ENCODE results near the gene FBXO27.
A peak's percentile ranks its signal among the peaks of the same experiment; 100 is the strongest.
"Not testable (repeated sequence)": the region's sequence is repeated elsewhere in the genome, so short reads cannot be mapped to it uniquely, and the experiment has no call there.

The FBXO27 gene, protein sequence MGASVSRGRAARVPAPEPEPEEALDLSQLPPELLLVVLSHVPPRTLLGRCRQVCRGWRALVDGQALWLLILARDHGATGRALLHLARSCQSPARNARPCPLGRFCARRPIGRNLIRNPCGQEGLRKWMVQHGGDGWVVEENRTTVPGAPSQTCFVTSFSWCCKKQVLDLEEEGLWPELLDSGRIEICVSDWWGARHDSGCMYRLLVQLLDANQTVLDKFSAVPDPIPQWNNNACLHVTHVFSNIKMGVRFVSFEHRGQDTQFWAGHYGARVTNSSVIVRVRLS

DNA sequence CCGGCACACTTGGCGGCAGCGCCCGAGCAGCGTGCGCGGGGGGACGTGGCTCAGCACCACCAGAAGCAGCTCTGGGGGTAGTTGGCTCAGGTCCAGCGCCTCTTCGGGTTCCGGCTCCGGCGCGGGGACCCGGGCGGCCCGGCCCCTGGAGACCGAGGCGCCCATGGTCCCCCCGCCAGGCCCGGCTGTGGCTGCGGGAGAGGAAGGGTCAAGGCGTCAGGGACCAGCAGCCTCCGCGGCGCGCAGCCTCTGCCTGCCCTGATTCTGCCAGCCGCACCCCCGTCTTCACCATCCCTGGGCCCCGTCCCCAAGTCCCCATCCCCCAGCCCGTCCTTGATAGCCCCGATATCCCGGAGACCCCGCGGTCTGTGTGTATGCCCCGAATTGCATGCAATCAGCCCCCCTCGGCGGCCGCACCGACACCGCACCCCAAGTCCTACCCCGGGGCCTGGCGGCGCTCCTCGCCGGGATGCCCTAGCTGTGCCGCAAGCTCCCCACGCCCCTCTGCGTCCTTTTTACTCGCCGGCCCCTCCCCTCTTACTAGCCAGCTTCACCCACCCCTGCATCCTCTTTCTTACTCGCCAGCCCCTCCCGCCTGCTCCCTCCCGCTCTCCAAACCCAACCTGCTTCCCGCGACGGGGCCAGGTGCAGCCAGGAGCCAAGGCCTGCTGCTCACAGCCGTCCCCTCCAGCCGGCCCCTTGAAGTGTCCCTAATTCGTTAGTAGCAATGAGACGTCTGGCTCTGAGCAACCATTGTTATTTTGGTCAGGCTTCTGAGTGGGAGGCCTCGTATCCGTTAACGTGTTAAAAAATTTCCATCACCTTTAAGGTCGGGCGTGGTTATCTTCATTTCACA is at the start of gene FBXO27:
FBXO27 (minus strand) TSS at position 487 of the 856 bp plus-strand sequence; CDS start at position 165, 322 bp downstream.
- Histone ChIP-seq H4K20me1 (no peaks in the 10 kb centered on the region; a peak in 1 of 22 replicates), H3K27me3 (peaks cover 16 to 29% (median 22%) of the 10 kb centered on the region in 11 experiments), H3K36me3 (no peaks in the 10 kb centered on the region), H3K4me1 (peaks cover 7 to 24% (median 17%) of the 10 kb centered on the region in 10 experiments), H3K4me2 (peak within 1 kb of the TSS; percentile 86 to 100 (median 93)), H3K9ac (peak within 1 kb of the TSS; percentile 33 to 72 (median 60); a peak in 20 of 22 replicates), H3K9me3 (replicated peaks in 1 of 11) (peaks cover 0 to 4% (median under 1%) of the 10 kb centered on the region in 11 experiments; a peak in 5 of 22 replicates), H3K4me3 (peak within 1 kb of the TSS; percentile 59 to 72 (median 67)), H3K27ac (peak within 1 kb of the TSS in 4 of 11 experiments; percentile 30 to 46 (median 38); a peak in 5 of 22 replicates)
- no peak for TF ChIP-seq Cebpa-rat (IDR thresholded peaks at IDR 0.05)

DNA sequence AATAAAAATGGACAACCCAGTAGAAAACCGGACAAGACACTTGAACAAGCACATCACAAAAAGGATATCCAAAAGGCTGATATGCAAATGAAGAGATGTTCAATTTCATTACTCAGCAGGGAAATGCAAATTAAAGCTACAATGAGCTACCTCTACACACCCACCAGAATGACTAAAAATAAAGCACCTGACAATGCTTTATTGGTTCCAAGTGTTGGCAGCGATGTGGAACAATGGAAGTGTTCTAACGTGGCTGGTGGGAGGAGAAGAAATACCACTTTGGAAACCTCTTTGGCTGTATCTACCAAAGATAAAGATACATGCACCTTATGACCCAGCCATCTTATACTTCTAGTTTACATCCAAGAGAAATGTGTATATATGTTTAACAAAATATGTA is 48.1 kb upstream of the FBXO27 start:
- H3K9me3 ChIP-seq (replicated peaks in 1 of 11): no peaks in the 10 kb centered on the region
- no peak for TF ChIP-seq Cebpa-rat (IDR thresholded peaks at IDR 0.05)
- H3K27me3 ChIP-seq: peaks cover 36 to 48% (median 44%) of the 10 kb centered on the region in 11 experiments
- H3K36me3 ChIP-seq: no peaks in the 10 kb centered on the region
- H3K9ac ChIP-seq: no peak overlapping the region
- no peak overlapping the region for H3K4me3 ChIP-seq
- peaks cover 0 to 10% (median 0%) of the 10 kb centered on the region in 11 experiments; a peak in 1 of 22 replicates for H4K20me1 ChIP-seq
- peaks cover 0 to 15% (median 9%) of the 10 kb centered on the region in 10 experiments; a peak in 11 of 20 replicates for H3K4me1 ChIP-seq
- no peak overlapping the region for H3K4me2 ChIP-seq
- no peak overlapping the region for H3K27ac ChIP-seq

DNA sequence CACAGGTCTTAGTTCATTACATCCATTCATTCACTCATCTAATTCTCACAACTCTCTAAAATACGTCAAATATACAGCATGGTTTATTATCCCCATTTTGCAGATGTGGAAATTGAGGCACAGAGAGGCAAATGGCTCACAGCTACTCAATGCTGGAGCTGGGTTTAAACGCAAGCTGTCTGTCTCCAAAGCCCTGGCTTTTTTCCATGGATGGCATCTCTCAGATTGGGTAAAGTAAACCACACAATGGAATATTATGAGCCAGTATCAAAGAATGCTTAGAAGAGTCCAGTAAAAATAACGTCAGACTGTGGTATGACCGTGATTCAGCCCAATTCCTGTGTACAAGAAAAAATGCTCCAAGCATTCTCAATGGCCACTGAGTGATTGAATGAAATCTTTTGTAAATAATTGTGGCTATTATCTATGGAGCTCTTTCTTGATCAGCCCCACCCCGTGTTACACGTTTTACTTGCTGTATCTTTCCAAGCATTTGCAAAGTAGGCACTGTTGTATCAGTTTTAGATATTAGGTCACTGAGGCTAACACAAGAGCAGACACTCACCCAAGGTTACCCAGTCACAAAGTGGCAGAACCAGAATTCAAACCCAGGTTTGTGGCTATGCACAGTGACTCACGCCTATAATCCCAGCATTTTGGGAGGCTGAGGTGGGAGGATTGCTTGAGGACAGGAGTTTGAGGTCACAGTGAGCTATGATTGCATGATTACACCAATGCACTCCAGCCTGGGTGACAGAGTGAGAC is 46.3 kb upstream of the FBXO27 start:
- no peaks in the 10 kb centered on the region for H3K9me3 ChIP-seq (replicated peaks in 1 of 11)
- H3K4me2 ChIP-seq: no peak overlapping the region
- no peaks in the 10 kb centered on the region for H3K36me3 ChIP-seq
- H3K4me1 ChIP-seq: peaks cover 10 to 26% (median 17%) of the 10 kb centered on the region in 10 experiments
- H3K27ac ChIP-seq: no peak overlapping the region
- no peak overlapping the region for H3K9ac ChIP-seq
- H3K27me3 ChIP-seq: peaks cover 18 to 30% (median 26%) of the 10 kb centered on the region in 11 experiments
- H3K4me3 ChIP-seq: no peak overlapping the region
- no peaks in the 10 kb centered on the region for H4K20me1 ChIP-seq
- TF ChIP-seq Cebpa-rat (IDR thresholded peaks at IDR 0.05): no peak

DNA sequence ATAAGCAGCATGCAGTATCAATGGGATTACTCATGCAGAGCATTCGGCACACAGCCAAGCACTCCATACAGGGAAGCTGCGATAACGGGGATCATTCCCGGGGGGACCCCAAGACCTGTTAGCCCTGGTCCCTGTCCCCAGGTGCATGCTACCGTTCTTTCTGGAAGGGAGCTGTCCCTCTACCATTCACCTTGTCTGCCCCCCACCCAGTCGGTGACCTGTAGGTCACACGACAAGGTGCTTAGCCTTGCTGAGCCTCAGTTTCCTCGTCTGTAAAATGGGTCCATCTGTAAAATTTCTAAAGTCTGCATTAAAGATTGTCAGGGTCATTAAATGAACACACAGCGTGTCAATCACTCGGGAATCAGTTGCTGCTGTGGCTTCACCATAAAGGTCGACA is 45.0 kb upstream of the FBXO27 start:
- Histone ChIP-seq H3K9ac (no peak overlapping the region), H3K9me3 (replicated peaks in 1 of 11) (no peaks in the 10 kb centered on the region), H4K20me1 (no peaks in the 10 kb centered on the region), H3K4me2 (no peak overlapping the region), H3K4me1 (peaks cover 16 to 34% (median 25%) of the 10 kb centered on the region in 10 experiments), H3K27ac (no peak overlapping the region), H3K4me3 (no peak overlapping the region), H3K27me3 (peaks cover 5 to 17% (median 13%) of the 10 kb centered on the region in 11 experiments), H3K36me3 (no peaks in the 10 kb centered on the region)
- TF ChIP-seq Cebpa-rat (IDR thresholded peaks at IDR 0.05): no peak

DNA sequence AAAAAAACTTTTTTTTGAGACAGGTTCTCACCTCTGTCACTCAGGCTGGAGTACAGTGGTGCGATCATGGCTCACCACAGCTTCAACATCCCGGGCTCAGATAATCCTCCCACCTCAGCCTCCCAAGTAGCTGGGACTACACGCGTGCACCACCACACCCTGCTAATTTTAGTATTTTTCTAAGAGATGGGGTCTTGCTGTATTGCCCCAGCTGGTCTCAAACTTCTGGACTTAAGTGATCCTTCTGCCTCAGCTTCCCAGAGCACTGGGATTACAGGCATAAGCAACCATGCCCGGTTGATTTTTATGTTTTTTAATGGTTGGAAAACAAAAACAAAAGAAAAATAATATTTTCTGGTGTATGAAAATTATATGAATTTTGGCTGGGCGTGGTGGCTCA is 42.6 kb upstream of the FBXO27 start:
- peaks cover 28 to 51% (median 39%) of the 10 kb centered on the region in 10 experiments for H3K4me1 ChIP-seq
- no peak overlapping the region for H3K4me3 ChIP-seq
- H4K20me1 ChIP-seq: no peaks in the 10 kb centered on the region
- H3K9ac ChIP-seq: no peak overlapping the region
- no peaks in the 10 kb centered on the region for H3K27me3 ChIP-seq
- H3K4me2 ChIP-seq: peak overlapping the region in 3 of 11 experiments; percentile 57 to 78 (median 61); a peak in 3 of 22 replicates
- H3K27ac ChIP-seq: peak overlapping the region in 3 of 11 experiments; percentile 68 to 79 (median 76); a peak in 5 of 22 replicates
- no peaks in the 10 kb centered on the region for H3K36me3 ChIP-seq
- TF ChIP-seq Cebpa-rat (IDR thresholded peaks at IDR 0.05): no peak
- no peaks in the 10 kb centered on the region for H3K9me3 ChIP-seq (replicated peaks in 1 of 11)

DNA sequence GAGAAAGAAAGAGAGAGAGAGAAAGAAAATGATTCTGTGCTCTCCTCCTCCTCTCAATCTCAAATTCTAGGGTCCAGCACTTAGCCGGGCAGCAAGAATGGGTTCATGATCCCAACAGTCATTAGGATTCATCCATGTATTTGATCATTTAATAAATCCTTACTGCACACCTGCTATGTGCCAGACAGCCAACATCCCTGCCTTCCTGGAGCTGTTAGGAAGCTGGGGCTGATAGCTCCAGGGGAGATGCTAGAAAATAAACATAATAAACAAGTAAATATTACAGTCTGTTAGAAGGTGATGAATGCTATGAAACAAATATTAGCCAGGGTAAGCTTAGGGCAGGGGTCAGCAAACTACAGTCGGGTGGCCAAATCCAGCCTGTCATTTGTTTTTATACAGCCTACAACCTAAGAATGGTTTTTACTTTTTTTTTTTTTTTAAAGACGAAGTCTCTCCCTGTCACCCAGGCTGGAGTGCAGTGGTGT is 41.9 kb upstream of the FBXO27 start:
- Histone ChIP-seq H3K4me3 (no peak overlapping the region), H4K20me1 (no peaks in the 10 kb centered on the region), H3K4me1 (peaks cover 28 to 51% (median 39%) of the 10 kb centered on the region in 10 experiments), H3K4me2 (peak overlapping the region; percentile 57 to 79 (median 70); a peak in 20 of 22 replicates), H3K27me3 (no peaks in the 10 kb centered on the region), H3K27ac (peak overlapping the region in 7 of 11 experiments; percentile 10 to 79 (median 63); a peak in 10 of 22 replicates), H3K9me3 (replicated peaks in 1 of 11) (peaks cover 0 to 5% (median 0%) of the 10 kb centered on the region in 11 experiments; a peak in 2 of 22 replicates), H3K36me3 (no peaks in the 10 kb centered on the region), H3K9ac (peak overlapping the region in 4 of 11 experiments; percentile 12 to 63 (median 24); a peak in 4 of 22 replicates)
- no peak for TF ChIP-seq Cebpa-rat (IDR thresholded peaks at IDR 0.05)

DNA sequence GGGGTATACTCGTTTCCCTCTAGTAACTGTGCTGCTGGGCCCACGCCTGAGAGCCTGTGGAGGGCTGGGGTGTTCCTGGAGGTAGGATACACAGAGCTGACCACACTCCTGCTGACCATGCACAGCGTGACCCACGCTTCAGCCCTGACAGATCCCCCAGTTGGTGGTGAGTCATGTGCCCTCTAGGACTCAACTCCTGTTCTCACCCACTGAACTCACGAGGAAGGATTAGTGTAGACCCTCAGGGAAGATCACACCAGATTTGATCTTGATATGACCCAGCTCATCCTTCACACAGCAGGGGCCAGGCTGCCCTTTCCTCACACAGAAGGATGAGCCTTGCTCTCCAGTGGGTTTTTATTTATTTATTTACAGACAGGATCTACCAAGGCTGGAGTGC is 38.5 kb upstream of the FBXO27 start:
- Histone ChIP-seq H3K9ac (no peak overlapping the region), H3K36me3 (no peaks in the 10 kb centered on the region), H3K4me1 (peaks cover 28 to 43% (median 39%) of the 10 kb centered on the region in 10 experiments), H3K9me3 (replicated peaks in 1 of 11) (peaks cover 3 to 30% (median 10%) of the 10 kb centered on the region in 11 experiments; a peak in 16 of 22 replicates), H3K4me2 (peak overlapping the region; percentile 9 to 71 (median 29); a peak in 18 of 22 replicates), H3K4me3 (no peak overlapping the region), H3K27me3 (no peaks in the 10 kb centered on the region), H3K27ac (peak overlapping the region in 4 of 11 experiments; percentile 14 to 57 (median 56); a peak in 5 of 22 replicates), H4K20me1 (no peaks in the 10 kb centered on the region)
- TF ChIP-seq Cebpa-rat (IDR thresholded peaks at IDR 0.05): no peak

DNA sequence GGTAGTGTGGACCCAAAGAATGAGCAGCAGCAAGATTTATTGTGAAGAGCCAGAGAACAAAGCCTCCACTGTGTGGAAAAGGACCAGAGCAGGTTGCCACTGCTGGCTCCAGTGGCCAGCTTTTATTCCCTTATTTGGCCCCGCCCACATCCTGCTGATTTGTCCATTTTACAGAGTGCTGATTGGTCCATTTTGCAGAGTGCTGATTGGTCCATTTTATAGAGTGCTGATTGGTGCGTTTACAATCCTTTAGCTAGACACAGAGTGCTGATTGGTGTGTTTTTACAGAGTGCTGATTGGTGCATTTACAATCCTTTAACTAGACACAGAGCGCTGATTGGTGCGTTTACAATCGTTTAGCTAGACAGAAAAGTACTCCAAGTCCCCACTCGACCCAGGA is 35.9 kb upstream of the FBXO27 start:
- not testable (repeated sequence) for H3K4me2 ChIP-seq

More for the DNA sequence above, 35.9 kb upstream of the FBXO27 start:
- H3K27me3 ChIP-seq, H3K9ac ChIP-seq, H3K4me3 ChIP-seq, H3K36me3 ChIP-seq, H3K27ac ChIP-seq, H4K20me1 ChIP-seq: not testable (repeated sequence)
- Histone ChIP-seq H3K4me1 (peaks cover 20 to 27% (median 24%) of the 10 kb centered on the region in 10 experiments), H3K9me3 (replicated peaks in 1 of 11) (peaks cover 3 to 30% (median 10%) of the 10 kb centered on the region in 11 experiments; a peak in 16 of 22 replicates)
